ENCODE data around the gene FAP.

Gene FAP, protein sequence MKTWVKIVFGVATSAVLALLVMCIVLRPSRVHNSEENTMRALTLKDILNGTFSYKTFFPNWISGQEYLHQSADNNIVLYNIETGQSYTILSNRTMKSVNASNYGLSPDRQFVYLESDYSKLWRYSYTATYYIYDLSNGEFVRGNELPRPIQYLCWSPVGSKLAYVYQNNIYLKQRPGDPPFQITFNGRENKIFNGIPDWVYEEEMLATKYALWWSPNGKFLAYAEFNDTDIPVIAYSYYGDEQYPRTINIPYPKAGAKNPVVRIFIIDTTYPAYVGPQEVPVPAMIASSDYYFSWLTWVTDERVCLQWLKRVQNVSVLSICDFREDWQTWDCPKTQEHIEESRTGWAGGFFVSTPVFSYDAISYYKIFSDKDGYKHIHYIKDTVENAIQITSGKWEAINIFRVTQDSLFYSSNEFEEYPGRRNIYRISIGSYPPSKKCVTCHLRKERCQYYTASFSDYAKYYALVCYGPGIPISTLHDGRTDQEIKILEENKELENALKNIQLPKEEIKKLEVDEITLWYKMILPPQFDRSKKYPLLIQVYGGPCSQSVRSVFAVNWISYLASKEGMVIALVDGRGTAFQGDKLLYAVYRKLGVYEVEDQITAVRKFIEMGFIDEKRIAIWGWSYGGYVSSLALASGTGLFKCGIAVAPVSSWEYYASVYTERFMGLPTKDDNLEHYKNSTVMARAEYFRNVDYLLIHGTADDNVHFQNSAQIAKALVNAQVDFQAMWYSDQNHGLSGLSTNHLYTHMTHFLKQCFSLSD

DNA sequence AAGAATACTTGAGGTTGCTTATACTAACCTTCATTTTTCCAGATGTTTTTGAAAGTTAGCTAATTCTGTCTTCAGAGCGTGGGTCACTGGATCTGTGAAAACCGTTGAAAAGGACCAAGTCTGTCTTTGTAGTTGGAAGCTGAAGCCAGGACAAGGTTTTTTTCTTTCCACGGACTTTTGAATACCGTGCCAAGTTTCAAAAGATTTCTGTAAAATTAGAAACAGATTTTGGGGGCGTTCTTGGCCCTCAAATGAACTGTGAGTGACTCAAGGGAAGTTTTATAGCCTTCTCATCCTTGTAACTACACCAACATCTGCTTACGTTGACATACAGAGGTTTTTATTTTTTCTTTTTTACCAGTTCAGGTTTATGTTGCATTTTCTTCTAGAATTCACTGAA lies at the start of gene FAP:
TSS of gene FAP (minus strand) at position 152 of the 400 bp plus-strand sequence. CDS start at position 34, 118 bp downstream.
- no peak for DNase-seq (ENCODE audit: low read depth, low spot score)

DNA sequence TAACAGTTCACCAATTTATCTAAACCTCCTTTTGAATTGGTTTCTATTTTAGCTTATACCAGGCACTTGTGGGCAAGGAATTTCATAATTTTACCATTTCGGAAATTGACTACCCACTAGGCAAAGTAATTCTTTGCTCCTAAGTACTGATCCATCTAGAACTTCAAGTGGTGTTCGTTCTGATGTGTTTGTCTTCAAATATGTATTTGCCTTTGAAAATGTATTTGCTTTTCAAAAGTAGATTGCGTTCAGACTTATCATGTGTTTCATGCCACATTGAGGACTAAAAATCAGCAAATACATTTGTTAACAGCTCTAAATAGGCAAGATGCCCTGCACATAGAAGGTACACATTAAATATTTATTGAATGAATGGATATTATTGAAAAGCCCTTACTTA lies 48.5 kb upstream of the FAP start:
- DNase-seq (ENCODE audit: low read depth, low spot score), result no peak

DNA sequence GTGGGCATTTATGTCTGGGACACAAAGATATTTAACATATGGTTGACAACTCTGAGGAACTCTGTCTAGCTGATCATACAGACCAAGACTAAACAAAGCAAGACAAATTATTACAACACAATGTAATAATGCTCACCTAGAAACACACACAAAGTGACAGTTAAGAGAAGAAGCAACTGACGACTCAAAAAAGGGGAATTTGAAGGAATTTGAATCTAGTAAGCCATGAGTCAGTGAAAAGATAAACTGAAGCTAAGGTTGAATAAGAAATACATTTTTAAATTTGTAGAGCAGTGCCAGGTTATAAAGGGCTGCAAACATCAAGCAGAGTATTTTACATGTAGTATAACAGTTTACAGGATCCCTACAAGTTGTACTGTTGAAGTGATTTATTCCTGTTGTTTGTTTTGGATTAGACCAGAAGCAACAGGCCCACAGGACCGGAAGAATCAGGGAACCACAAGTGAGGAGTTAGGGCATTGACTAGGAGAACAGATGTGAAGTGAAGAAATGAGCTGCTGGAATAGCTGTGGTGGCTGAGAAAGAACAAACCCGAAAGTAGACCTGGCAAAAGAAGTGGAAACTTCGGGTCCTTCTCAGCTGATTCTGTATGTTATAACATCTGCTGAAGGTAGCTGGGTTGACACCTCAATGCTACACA lies 39.6 kb upstream of the FAP start:
- DNase-seq (ENCODE audit: low read depth, low spot score), result no peak

DNA sequence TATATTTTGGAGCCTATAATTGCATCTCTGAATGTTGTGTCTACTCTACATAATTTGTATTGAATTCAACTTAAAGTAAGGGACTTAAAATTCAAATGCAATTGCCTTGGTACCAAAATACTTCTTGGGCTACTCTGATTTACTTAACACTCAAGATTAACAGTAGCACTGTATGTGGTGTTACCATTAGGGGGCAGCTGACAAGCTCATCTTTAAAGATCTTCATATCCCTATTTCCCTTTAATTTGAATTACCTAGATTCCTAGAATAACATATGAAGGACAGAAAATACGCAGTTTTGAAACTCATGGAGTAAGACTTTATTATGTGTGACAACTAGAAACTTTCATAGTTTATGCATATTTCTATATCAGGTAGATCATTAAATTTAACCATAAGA lies 37.4 kb upstream of the FAP start:
- no peak for DNase-seq (ENCODE audit: low read depth, low spot score)

DNA sequence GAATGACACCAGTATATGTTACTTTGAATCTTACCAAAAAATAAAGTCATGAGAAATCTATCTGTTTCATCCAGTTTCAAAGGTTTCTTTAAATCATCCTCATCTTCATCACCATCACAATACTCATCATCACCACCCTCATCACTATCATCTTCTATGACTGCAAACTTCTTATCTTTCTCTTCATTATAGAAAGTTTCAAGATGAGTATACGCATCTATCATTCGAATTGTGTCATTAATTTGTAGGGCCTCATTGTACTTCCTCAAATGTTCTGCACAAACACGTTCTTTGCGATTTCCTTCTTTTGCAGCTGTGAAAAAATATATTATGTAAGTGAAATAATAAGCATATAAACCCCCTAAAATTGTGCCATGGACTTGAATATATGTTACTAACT lies 34.1 kb upstream of the FAP start:
- DNase-seq (ENCODE audit: low read depth, low spot score), result no peak

DNA sequence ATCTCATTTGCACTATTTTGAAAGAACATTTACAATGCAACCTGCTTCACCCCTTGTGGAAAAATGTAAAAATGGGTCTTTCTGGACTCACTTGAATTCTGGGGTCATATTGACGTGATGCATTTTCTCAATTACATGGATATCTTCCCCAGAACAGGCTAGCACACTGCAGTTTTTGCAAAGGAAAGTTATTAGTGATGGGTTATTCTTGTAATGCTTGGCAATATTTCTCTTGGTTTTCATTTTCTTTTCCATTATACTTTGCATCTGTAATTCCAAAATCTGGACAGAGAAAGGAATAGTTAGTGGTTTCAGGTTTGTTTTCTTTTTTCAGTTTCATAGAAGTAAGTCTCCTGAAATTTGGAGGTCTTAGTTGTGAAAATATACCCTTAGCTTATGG lies 24.8 kb upstream of the FAP start:
- DNase-seq (ENCODE audit: low read depth, low spot score), result no peak

DNA sequence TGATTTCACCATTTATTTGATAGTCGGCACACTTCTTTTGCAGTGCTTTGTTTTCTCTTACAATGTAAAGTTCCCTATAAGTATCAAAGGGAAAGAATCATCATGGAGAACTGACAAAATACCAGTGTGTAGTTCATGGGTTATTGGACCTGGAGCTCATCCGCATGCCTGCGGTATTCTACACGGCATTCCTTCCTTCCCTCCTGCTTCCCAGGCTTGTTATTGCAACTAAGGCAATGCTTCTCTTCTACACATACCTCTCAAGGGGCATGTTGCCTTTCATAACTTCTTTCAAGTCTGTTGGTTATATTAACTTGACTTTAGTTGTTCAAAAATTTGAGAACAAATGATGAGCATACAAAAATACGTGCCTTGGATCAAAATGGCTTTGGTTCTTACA lies 24.3 kb upstream of the FAP start:
- DNase-seq (ENCODE audit: low read depth, low spot score), result no peak

DNA sequence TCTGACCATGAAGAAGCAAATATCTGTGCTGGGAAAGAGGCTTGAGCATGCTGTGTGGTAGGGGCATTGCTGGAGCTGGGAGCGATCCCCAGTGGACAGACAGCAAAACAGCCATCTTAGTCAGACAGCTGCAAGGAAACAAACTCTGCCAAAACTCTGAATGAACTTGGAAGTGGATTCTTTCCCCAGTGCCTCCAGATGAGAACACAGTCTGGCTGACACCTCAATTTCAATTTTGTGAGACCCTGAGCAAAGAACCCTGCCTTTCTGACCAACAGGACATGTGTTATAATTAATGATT lies 23.2 kb upstream of the FAP start:
- no peak for DNase-seq (ENCODE audit: low read depth, low spot score)

DNA sequence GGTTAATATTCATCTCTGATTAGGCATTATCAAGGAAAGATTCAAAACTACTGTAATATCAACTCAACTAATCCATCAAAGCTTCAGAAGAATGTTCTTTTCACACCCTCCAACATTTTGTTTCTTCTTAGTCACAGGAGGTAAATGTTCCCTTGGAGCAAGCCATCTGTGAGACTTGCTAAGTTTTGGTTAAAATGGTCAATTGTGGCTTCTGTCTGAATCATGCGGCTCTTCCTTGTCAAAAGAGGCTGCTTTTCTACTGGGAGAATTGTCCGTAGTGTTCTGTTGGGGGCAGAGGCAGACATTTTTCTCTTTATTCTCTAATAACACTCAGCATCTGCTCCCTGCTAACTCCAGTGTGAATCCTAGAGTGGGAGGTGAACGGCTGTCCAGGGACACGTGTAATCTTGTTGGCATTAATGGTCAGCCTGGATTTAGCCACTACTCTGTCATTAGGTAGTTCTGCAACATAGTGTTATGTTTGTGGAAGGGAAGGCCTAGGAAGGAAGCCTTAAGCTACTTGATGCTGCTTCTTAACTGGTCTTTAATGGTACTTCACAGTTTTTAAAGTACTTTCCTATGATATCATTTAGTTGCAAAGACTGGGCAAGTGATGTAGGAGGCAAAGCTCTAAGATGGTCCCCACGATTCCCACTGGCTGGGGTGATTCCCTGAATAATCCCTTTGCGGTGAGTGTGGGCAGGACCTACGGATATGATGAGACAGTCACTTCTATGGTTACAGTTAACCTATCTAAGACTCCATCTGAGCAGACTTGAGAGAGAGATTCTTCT lies 22.6 kb upstream of the FAP start:
- DNase-seq (ENCODE audit: low read depth, low spot score), result no peak

DNA sequence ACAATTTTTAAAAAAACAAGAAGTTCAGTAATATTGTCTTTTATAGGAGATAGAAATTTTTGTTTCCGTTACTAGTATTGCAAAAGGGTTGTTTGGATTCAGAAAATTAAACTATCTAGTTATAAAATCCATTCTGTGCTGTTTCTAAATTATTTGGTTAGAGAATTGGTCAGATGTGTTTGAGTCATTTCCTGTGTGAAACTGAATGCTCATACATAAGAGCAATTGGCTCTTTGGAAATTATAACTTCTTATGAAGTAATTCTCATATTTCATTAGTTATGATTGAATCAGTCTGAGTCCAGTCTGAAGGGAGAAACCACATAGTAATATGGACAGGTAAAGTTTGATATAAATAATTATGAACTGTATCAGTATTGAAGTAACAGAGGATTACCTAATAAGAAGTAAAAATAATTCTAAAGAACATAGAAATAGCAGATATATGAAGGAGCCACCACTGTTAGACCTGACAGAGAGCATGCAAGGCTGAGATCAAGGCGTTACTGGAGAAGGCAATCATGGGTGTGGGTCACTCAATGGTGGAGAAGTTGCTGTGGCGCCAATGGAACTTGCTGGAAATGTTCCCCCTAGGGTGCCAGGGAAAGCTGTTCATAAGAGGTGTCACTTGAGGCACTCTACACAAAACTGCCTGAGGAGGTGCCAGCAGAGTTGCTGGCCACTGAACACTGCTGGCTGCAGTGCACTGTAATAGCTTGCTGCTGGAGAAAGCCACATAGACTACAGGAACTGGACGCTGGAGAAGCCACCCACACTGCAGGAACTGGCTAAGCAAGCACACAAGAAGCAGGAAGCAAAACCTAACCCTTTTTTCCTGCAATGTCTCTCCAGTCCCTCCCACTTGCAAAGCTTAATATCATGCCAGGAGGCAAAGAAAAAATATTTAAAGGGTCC lies 18.0 kb upstream of the FAP start:
- no peak for DNase-seq (ENCODE audit: low read depth, low spot score)

DNA sequence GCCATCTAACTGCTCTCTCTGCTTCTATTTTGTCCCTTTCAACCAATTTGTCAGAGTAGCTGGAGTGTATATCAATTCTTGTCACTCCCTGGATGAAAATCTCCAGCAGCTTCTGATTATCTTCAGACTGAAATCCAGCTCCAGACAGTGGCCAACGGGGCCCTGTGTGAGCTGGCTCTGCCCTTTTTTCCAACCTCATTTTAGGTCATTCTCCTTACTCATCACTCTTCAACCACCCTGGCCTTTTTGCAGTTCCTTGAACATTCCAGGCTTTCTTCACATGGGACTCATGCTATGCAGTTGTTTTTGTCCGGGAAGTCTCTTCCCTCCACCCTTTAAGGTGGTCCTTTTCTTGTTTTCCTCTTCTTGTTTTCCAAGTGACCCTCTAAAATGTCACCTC lies 15.4 kb upstream of the FAP start:
- DNase-seq (ENCODE audit: low read depth, low spot score), result no peak

DNA sequence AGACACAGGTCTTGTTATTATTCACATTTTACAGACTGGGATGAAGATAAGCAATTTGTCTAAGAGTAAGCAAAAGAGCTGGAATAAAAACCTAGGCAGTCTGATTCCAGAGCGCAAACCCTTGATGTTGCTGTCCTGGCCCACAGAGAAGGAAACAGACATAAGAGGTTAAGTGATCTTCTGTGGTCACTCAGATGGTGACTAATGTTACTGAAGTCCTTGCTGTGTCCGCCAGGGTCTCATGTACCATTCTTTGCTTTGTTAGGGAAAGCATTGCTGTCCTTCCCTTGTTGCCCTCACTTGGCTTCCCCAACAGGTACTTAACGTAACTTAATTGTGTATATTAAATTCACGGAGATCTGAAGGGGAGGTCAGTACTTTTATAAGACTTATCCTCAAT lies 14.9 kb upstream of the FAP start:
- DNase-seq (ENCODE audit: low read depth, low spot score), result no peak

DNA sequence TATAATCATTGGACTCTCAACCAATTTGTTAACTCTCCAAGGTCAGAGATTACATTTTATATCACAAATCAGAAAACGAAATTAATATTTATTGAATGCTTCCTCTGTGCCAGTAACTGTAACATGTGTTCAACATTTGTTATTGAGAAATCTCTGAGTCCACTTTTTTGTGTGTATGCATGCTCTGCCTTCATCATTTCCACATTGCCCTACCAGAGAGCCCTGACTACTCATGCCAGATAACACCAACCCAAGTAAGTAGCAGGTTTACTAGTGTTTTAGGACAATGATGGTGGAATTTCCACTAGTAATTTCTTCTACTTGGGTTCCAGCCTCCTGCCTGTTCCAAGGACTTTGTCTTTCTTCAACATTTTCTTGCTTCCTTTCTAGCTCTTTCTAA lies 14.2 kb upstream of the FAP start:
- DNase-seq (ENCODE audit: low read depth, low spot score), result no peak

DNA sequence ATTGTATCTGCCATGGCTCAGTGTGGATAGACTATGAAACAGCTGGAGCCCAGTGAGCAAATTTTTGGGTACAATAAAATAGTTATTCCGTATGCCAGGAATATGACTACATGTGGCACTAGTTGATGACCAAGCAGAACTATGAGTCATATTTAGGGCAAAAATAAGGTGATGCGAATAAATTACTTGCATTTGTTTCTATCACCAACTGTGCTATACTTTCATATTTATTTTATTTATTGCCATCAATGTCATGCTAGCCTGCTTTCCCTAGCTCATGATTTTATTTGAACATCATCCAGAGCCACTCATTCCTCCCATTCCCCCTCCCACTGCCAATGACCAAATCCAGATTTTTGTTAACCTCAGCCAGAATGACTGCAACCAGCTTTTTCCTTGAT lies 13.3 kb upstream of the FAP start:
- no peak for DNase-seq (ENCODE audit: low read depth, low spot score)

DNA sequence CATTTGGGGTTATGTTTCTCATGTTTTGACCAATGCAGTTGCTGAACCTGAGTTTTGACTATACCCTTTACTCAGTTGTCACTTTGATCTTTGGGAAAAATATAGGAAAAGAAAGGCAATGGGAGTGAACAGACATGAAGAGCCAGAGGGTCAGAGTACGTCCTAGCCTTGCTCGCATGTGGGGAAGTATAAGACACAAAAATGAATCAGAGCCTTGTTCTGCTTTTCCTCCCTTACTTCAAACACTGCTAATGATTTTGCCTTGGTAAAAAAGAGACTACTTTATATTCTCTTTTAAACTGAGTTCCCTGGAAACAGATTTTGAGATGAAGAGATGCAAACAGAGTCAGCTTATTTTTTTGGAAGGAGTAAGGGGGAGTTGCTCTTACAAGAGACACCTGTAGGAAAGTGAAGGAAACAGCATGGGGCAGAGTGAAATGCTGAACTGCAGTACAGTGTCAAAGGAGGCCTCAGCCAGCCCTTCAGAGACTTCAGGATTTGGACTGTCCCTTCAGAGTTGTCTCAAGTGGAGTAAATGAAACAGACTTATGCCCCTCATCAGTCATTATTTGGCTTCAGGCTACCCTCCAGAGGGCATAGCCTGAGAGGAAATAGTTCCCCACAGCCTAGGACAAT lies 11.1 kb upstream of the FAP start:
- DNase-seq (ENCODE audit: low read depth, low spot score), result no peak

DNA sequence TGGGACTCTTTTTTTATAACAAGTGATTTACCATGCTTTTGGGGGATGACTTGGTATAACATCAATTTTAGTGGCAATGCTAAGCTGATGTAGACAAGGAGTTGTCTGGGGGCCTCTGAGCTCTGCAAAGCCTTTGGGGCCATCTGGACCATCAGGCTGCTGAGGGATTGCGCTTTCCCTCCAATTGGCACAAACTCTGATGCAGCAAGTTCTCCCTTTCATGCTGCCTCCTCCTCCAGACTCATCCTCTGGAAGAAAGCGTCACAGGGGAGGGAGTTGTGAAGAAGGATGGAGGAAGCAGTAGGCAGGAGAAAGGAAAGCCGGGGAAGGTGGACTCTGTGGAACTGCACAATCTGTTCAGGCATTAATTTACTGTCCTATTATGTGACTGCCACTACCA lies 10.2 kb upstream of the FAP start:
- no peak for DNase-seq (ENCODE audit: low read depth, low spot score)

DNA sequence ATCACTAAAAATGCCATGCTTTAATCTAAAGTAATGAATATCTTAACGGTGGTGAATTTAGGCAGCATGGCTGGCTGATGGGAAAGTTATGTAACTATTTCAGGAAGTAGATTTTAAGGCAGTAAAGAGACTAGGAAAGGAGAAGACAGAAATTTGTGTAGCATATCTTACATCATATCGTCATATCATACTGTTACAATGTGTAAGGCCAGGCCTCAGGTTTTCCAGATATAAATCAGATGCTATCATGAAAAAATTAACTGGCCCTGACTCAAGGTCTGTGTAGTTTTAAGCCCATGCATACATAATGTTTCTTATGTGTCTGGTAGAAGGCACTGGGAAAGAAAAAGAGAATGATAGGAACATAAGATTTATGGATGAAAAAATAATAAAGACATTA lies 8.9 kb upstream of the FAP start:
- DNase-seq (ENCODE audit: low read depth, low spot score), result no peak

DNA sequence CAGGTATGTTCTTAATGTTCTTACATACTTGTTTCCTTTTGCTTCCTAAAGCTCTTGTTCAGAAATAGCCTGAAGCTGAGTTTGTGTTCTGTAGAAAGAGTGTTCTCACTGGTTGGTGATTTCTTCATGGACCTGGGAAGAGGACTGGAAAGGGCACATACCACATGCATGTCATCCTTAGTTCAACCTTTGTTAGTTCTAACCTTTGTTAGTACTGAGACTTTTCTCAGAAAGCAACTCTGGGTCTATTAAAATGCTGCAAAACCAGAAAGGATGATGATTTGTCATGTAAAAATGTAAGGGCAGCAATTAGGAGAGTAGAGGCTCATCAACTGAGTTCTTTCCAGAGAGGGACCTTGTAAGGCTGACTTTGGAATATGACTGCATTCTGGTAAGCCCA lies 2.5 kb upstream of the FAP start:
- no peak for DNase-seq (ENCODE audit: low read depth, low spot score)

DNA sequence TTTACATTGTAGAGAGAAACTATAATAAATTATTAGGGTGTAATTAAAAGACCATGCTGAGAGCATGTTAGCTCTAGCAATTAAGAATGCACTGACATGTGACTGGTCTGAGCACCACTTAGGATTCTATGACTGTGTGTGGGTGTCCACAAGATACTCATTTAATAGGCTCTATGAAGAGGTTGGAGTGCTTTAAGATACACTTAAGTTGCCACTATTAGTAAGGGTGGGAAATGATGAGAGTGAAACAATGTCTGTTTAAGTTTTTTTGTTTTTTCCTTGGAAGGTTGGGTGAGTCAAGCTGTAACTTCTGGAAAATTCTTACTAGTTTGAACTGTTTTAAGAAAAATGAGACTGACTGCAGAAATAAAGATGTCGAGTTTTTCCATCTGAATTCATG lies 1.8 kb upstream of the FAP start:
- no peak for DNase-seq (ENCODE audit: low read depth, low spot score)

DNA sequence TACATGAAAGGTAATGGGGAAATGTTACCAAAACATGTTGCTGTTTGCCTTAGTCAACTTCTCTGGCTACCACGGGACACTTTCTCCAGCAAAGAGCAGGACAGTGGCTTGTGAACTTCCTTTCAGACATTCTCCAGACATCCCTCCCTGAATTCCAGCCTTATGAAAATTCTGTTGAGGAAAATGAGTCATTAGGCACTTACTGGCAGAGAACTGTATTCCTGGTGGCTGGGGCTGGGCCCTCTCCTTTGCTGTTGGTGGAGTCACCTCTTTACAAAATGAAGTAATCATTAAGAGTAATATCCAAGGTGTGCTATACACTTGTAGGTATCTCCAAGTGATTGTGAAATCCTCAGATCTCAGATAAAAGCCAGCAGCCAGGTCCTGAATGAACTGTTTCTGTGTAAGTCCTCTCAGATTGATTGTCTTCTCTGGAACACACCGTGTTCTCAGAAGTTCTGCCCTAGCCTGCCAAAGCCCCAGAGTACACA lies 1.3 kb upstream of the FAP start:
- no peak for DNase-seq (ENCODE audit: low read depth, low spot score)
